WTC11 (cell line): Measurements from ENCODE around the gene TAF3. TPM values are rescaled to one million over a fixed set of nuclear protein-coding genes. Genes with fewer than 3 reads are reported as not detected.
"Not testable (repeated sequence)": the region's sequence is repeated elsewhere in the genome, so short reads cannot be mapped to it uniquely, and the experiment has no call there.

Source experiments
- ATAC-seq: fragments of 200-7000 bp; cut with Tn5 transposase; 2 replicates; pipeline ENCODE4 v1.10.0; 2021; ENCODE audit warnings: mild to moderate bottlenecking, moderate library complexity
- CTCF ChIA-PET: fragments of 300-600 bp; sonication (Branson Sonifier 250); formaldehyde crosslinking; loops from one replicate; lab custom pipeline; 2021; ENCODE audit warnings: antibody characterized with exemption; lab: Charles Lee
- POLR2A ChIA-PET: fragments of 350-600 bp; sonication (Branson Sonifier 250); formaldehyde crosslinking; loops from one replicate; lab custom pipeline; 2021; ENCODE audit warnings: antibody characterized with exemption; lab: Charles Lee
- DNase-seq: peaks from one replicate; pipeline ENCODE4 v3.0.0; 2021; ENCODE audit warnings: low spot score
- H3K27ac Mint-ChIP-seq: 2 replicates; pipeline ENCODE4 v1.8.0; 2021; ENCODE audit warnings: mixed read lengths
- H3K27me3 Mint-ChIP-seq: 2 replicates; pipeline ENCODE4 v1.8.0; 2021; ENCODE audit warnings: low read depth, mild to moderate bottlenecking, moderate library complexity, mixed read lengths
- H3K36me3 Mint-ChIP-seq: 2 replicates; pipeline ENCODE4 v1.8.0; 2021; ENCODE audit warnings: mixed read lengths
- H3K4me1 Mint-ChIP-seq: 2 replicates; pipeline ENCODE4 v1.8.0; 2022; ENCODE audit warnings: mixed read lengths
- H3K4me3 Mint-ChIP-seq: 2 replicates; pipeline ENCODE4 v1.8.0; 2021; ENCODE audit warnings: mild to moderate bottlenecking, moderate library complexity, mixed read lengths
- H3K9me3 Mint-ChIP-seq: 2 replicates; pipeline ENCODE4 v1.8.0; 2021; ENCODE audit warnings: mixed read lengths
- CBFB ChIP-seq: sonication (generic); formaldehyde crosslinking; IDR thresholded peaks from 2 replicates; pipeline ENCODE4 v1.8.1; 2022; ENCODE audit warnings: mild to moderate bottlenecking, low read depth, missing genetic modification reagents
- ETV6 ChIP-seq: sonication (generic); formaldehyde crosslinking; IDR thresholded peaks from 2 replicates; pipeline ENCODE4 v1.8.1; 2022; ENCODE audit warnings: mild to moderate bottlenecking, missing genetic modification reagents
- FOXP1 ChIP-seq: sonication (generic); formaldehyde crosslinking; IDR thresholded peaks from 2 replicates; pipeline ENCODE4 v1.8.0; 2022; ENCODE audit warnings: missing genetic modification reagents, mild to moderate bottlenecking, moderate library complexity, borderline replicate concordance
- GABPB1 ChIP-seq: sonication (generic); formaldehyde crosslinking; IDR thresholded peaks from 2 replicates; pipeline ENCODE4 v1.8.1; 2023; ENCODE audit warnings: mild to moderate bottlenecking, missing genetic modification reagents
- HMGA2 ChIP-seq: fragments of 250-450 bp; sonication (Bioruptor Pico); IDR thresholded peaks from 2 replicates; pipeline ENCODE4 v1.4.0; 2021; ENCODE audit warnings: mild to moderate bottlenecking, moderate library complexity
- MXD4 ChIP-seq: fragments of 250-450 bp; sonication (Bioruptor Pico); IDR thresholded peaks from 2 replicates; pipeline ENCODE4 v1.8.0; 2021; ENCODE audit warnings: mild to moderate bottlenecking, moderate library complexity, borderline replicate concordance
- MYBL2 ChIP-seq: sonication (generic); formaldehyde crosslinking; IDR thresholded peaks from 2 replicates; pipeline ENCODE4 v1.8.1; 2023; ENCODE audit warnings: mild to moderate bottlenecking, moderate library complexity, missing genetic modification reagents
- NFATC4 ChIP-seq: fragments of 250-450 bp; sonication (Bioruptor Pico); IDR thresholded peaks from 2 replicates; pipeline ENCODE4 v1.9.0; 2021; ENCODE audit warnings: mild to moderate bottlenecking
- NR2C2 ChIP-seq: sonication (generic); formaldehyde crosslinking; IDR thresholded peaks from 2 replicates; pipeline ENCODE4 v1.8.0; 2022; ENCODE audit warnings: mild to moderate bottlenecking, missing genetic modification reagents
- NR3C1 ChIP-seq: sonication (generic); formaldehyde crosslinking; conservative IDR thresholded peaks from 2 replicates; pipeline ENCODE4 v1.8.1; 2023; ENCODE audit warnings: low read depth, mild to moderate bottlenecking, missing genetic modification reagents
- SMAD3 ChIP-seq: sonication (generic); formaldehyde crosslinking; IDR thresholded peaks from 2 replicates; pipeline ENCODE4 v1.8.0; 2022; ENCODE audit warnings: missing genetic modification reagents, mild to moderate bottlenecking, borderline replicate concordance
- ZNF121 ChIP-seq: sonication (generic); formaldehyde crosslinking; IDR thresholded peaks from 2 replicates; pipeline ENCODE4 v1.8.0; 2023; ENCODE audit warnings: missing genetic modification reagents
- ZNF423 ChIP-seq: fragments of 250-450 bp; sonication (Bioruptor Pico); IDR thresholded peaks from 2 replicates; pipeline ENCODE4 v2.1.2; 2022; ENCODE audit warnings: mild to moderate bottlenecking, moderate library complexity
- ZNF671 ChIP-seq: fragments of 250-450 bp; sonication (Bioruptor Pico); IDR thresholded peaks from 2 replicates; pipeline ENCODE4 v1.8.0; 2021; ENCODE audit warnings: mild to moderate bottlenecking
- total RNA-seq: library from RNA; stranded (reverse); gene quantifications from 3 replicates; pipeline ENCODE4 v1.2.3, GENCODE V29; 2021
- TF ChIP-seq, protein P1 (sequence below): sonication (generic); formaldehyde crosslinking; IDR thresholded peaks from 2 replicates; pipeline ENCODE4 v1.8.0; 2022; ENCODE audit warnings: mild to moderate bottlenecking, missing genetic modification reagents
- TF ChIP-seq, protein P2 (sequence below): fragments of 250-450 bp; sonication (Bioruptor Pico); IDR thresholded peaks from 2 replicates; pipeline ENCODE4 v1.9.0; 2021; ENCODE audit warnings: mild to moderate bottlenecking
- TF ChIP-seq, protein P3 (sequence below): sonication (generic); formaldehyde crosslinking; IDR thresholded peaks from 2 replicates; pipeline ENCODE4 v1.8.0; 2022; ENCODE audit warnings: mild to moderate bottlenecking, missing genetic modification reagents
- TF ChIP-seq, protein P4 (sequence below): sonication (generic); formaldehyde crosslinking; IDR thresholded peaks from 2 replicates; pipeline ENCODE4 v1.8.1; 2023; ENCODE audit warnings: mild to moderate bottlenecking, missing genetic modification reagents
- TF ChIP-seq, protein P5 (sequence below): sonication (generic); formaldehyde crosslinking; IDR thresholded peaks from 2 replicates; pipeline ENCODE4 v1.8.1; 2023; ENCODE audit warnings: mild to moderate bottlenecking, moderate library complexity, missing genetic modification reagents
- TF ChIP-seq, protein P6 (sequence below): sonication (generic); formaldehyde crosslinking; IDR thresholded peaks from 2 replicates; pipeline ENCODE4 v1.8.1; 2023; ENCODE audit warnings: mild to moderate bottlenecking, missing genetic modification reagents, moderate library complexity
- TF ChIP-seq, protein P7 (sequence below): sonication (generic); formaldehyde crosslinking; IDR thresholded peaks from 2 replicates; pipeline ENCODE4 v1.8.1; 2022; ENCODE audit warnings: low read depth, missing genetic modification reagents, borderline replicate concordance

The TAF3 gene
- total RNA-seq, 1 experiment from 2014 or later, result 8.9 TPM

DNA sequence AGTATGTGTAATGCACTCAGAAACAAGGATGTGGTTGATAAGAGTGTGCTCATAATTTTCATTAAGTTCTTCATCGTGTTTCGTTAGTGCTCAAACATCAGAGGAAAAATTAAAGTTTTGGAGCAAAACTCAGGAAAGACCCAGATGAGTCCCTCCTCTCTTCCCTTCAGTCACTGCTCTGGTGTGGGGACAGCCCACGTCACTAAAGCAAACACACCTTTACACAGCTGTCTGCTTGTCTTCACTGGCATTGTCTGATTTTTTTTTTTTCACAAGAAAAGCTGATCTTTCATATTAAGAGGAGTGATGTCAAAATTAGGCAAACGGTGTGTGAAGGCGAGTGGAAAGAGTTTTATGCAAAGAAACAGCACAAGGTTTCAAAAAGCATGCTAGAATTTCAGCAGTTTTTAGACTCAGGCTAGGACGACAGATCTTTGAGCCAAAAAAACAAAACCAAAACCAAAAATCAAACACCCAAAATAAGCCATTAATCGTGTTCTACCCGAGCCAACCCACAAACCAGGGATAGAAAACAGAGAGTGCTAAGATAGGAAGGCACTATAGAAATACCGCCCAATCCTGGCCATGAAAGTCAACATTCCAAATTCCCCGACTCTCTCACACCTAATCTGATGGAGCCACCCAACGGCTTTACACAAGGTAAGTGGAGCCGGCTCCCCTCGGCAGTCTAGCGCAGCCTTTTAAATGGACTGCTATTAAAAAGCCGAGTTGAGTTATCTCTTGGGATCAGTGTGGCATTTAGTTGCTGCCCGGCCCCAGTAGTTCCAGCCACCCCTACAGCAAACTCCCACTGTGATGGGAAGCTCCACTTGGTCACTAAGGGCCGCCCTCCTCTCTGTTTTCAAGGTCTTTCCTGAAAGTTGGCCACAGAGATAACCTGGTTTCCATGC lies 208.3 kb downstream of the TAF3 start:
- Mint-ChIP-seq H3K36me3 (no peaks in the 10 kb centered on the region), H3K4me1 (peaks cover 4% of the 10 kb centered on the region; the same call in 1 of the 2 replicates), H3K4me3 (no peak overlapping the region), H3K27me3 (peaks cover 11% of the 10 kb centered on the region)
- CTCF ChIA-PET, result interaction anchor here (0.8 kb wide), 1 partner anchor 501 kb away, joined by 3 read pairs; no protein-coding TSS in a partner anchor
- TF ChIP-seq MXD4 (CRISPR knock-in tag) (no peak), SMAD3 (CRISPR knock-in tag) (no peak), GABPB1 (CRISPR knock-in tag) (no peak), NR3C1 (CRISPR knock-in tag) (no peak), NFATC4 (CRISPR knock-in tag) (no peak), HMGA2 (CRISPR knock-in tag) (no peak), CBFB (no peak), ETV6 (no peak), NR2C2 (CRISPR knock-in tag) (no peak)
- TF ChIP-seq, protein P1, sequence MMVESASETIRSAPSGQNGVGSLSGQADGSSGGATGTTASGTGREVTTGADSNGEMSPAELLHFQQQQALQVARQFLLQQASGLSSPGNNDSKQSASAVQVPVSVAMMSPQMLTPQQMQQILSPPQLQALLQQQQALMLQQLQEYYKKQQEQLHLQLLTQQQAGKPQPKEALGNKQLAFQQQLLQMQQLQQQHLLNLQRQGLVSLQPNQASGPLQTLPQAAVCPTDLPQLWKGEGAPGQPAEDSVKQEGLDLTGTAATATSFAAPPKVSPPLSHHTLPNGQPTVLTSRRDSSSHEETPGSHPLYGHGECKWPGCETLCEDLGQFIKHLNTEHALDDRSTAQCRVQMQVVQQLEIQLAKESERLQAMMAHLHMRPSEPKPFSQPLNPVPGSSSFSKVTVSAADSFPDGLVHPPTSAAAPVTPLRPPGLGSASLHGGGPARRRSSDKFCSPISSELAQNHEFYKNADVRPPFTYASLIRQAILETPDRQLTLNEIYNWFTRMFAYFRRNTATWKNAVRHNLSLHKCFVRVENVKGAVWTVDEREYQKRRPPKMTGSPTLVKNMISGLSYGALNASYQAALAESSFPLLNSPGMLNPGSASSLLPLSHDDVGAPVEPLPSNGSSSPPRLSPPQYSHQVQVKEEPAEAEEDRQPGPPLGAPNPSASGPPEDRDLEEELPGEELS (CRISPR knock-in tag), result no peak
- TF ChIP-seq, protein P2, sequence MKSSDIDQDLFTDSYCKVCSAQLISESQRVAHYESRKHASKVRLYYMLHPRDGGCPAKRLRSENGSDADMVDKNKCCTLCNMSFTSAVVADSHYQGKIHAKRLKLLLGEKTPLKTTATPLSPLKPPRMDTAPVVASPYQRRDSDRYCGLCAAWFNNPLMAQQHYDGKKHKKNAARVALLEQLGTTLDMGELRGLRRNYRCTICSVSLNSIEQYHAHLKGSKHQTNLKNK (CRISPR knock-in tag), result no peak
- TF ChIP-seq, protein P3, sequence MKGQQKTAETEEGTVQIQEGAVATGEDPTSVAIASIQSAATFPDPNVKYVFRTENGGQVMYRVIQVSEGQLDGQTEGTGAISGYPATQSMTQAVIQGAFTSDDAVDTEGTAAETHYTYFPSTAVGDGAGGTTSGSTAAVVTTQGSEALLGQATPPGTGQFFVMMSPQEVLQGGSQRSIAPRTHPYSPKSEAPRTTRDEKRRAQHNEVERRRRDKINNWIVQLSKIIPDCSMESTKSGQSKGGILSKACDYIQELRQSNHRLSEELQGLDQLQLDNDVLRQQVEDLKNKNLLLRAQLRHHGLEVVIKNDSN, result no peak
- TF ChIP-seq, protein P4, sequence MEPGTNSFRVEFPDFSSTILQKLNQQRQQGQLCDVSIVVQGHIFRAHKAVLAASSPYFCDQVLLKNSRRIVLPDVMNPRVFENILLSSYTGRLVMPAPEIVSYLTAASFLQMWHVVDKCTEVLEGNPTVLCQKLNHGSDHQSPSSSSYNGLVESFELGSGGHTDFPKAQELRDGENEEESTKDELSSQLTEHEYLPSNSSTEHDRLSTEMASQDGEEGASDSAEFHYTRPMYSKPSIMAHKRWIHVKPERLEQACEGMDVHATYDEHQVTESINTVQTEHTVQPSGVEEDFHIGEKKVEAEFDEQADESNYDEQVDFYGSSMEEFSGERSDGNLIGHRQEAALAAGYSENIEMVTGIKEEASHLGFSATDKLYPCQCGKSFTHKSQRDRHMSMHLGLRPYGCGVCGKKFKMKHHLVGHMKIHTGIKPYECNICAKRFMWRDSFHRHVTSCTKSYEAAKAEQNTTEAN (CRISPR knock-in tag), result no peak
- TF ChIP-seq, protein P5, sequence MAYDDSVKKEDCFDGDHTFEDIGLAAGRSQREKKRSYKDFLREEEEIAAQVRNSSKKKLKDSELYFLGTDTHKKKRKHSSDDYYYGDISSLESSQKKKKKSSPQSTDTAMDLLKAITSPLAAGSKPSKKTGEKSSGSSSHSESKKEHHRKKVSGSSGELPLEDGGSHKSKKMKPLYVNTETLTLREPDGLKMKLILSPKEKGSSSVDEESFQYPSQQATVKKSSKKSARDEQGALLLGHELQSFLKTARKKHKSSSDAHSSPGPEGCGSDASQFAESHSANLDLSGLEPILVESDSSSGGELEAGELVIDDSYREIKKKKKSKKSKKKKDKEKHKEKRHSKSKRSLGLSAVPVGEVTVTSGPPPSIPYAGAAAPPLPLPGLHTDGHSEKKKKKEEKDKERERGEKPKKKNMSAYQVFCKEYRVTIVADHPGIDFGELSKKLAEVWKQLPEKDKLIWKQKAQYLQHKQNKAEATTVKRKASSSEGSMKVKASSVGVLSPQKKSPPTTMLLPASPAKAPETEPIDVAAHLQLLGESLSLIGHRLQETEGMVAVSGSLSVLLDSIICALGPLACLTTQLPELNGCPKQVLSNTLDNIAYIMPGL (CRISPR knock-in tag), result no peak
- TF ChIP-seq, all 79 proteins: peak for 0
- POLR2A ChIA-PET, result interaction anchor here (0.7 kb wide), 1 partner anchor 317 kb away, joined by 3 read pairs; no protein-coding TSS in a partner anchor
- Mint-ChIP-seq H3K9me3 (no peaks in the 10 kb centered on the region), H3K27ac (no peak overlapping the region)
- DNase-seq (no peak), ATAC-seq (peak; percentile 55)

DNA sequence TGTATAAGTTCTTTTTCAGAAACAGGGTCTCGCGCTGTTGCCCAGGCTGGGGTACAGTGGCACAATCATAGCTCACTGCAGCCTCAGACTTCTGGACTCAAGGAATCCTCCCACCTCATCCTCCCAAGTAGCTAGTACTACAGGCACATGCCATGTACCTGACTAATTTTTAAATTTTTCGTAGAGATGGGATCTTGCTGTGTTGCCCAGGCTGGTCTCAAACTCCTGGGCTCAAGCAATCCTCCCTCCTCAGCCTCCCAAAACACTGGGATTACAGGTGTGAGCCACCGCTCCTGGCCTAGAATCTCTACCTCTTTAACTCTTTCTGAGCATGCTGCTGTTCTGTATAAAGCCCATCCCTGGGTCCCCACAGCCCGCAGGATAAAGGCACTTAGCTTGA lies 212.9 kb downstream of the TAF3 start:
- H3K27me3 Mint-ChIP-seq, result peaks cover 57% of the 10 kb centered on the region
- ATAC-seq, POLR2A ChIA-PET, H3K4me3 Mint-ChIP-seq, H3K27ac Mint-ChIP-seq, H3K36me3 Mint-ChIP-seq, CTCF ChIA-PET, DNase-seq, H3K9me3 Mint-ChIP-seq: not testable (repeated sequence)
- peaks cover 14% of the 10 kb centered on the region for H3K4me1 Mint-ChIP-seq
- TF ChIP-seq ZNF121 (CRISPR knock-in tag), result peak; percentile 39; the same call in 1 of the 2 replicates

DNA sequence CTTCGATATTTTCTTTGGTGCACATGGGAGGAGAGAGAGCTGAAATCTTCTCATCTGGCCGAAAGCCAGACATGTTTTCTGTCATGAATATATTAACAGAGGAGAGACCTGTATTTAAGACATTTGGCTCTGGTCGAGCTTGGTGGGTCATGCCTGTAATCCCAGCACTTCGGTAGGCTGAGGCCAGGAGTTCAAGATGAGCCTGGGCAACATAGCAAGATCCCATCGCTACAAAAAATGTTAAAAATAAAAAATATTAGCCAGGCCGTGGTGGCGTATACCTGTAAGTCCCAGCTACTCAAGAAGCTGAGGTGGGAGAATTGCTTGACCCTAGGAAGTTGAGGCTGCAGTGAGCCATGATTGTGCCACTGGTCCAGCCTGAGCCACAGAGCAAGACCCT lies 214.3 kb downstream of the TAF3 start:
- POLR2A ChIA-PET, result no interaction called here
- H3K9me3 Mint-ChIP-seq, result no peaks in the 10 kb centered on the region
- DNase-seq (no peak), ATAC-seq (no peak)
- peaks cover 71% of the 10 kb centered on the region for H3K27me3 Mint-ChIP-seq
- TF ChIP-seq, protein P6, sequence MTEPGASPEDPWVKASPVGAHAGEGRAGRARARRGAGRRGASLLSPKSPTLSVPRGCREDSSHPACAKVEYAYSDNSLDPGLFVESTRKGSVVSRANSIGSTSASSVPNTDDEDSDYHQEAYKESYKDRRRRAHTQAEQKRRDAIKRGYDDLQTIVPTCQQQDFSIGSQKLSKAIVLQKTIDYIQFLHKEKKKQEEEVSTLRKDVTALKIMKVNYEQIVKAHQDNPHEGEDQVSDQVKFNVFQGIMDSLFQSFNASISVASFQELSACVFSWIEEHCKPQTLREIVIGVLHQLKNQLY (CRISPR knock-in tag), result no peak
- no peak for TF ChIP-seq MYBL2
- TF ChIP-seq ZNF671, result no peak
- TF ChIP-seq, protein P7, sequence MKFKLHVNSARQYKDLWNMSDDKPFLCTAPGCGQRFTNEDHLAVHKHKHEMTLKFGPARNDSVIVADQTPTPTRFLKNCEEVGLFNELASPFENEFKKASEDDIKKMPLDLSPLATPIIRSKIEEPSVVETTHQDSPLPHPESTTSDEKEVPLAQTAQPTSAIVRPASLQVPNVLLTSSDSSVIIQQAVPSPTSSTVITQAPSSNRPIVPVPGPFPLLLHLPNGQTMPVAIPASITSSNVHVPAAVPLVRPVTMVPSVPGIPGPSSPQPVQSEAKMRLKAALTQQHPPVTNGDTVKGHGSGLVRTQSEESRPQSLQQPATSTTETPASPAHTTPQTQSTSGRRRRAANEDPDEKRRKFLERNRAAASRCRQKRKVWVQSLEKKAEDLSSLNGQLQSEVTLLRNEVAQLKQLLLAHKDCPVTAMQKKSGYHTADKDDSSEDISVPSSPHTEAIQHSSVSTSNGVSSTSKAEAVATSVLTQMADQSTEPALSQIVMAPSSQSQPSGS (CRISPR knock-in tag), result no peak
- no peak for TF ChIP-seq ZNF423
- TF ChIP-seq ZNF121 (CRISPR knock-in tag), result no peak
- TF ChIP-seq FOXP1 (CRISPR knock-in tag), result no peak
- H3K27ac Mint-ChIP-seq, result no peak overlapping the region
- peaks cover 17% of the 10 kb centered on the region for H3K4me1 Mint-ChIP-seq
- CTCF ChIA-PET, result no interaction called here
- no peaks in the 10 kb centered on the region for H3K36me3 Mint-ChIP-seq
- H3K4me3 Mint-ChIP-seq, result no peak overlapping the region
